GM23338 (cell line): Measurements from ENCODE around the gene AGAP5. TPM values are rescaled to one million over a fixed set of nuclear protein-coding genes. Genes with fewer than 3 reads are reported as not detected.

ENCODE experiments used
- ATAC-seq: fragments of 200-7000 bp; cut with Tn5 transposase; 3 replicates; pipeline ENCODE4 v1.9.1; 2020
- DNase-seq: peaks from one replicate; pipeline ENCODE4 v3.0.0-alpha.2; 2015; ENCODE audit warnings: low spot score
- H2AFZ ChIP-seq: fragments of 200-600 bp; sonication (generic); 2 replicates; pipeline ENCODE4 v1.8.0; 2016; ENCODE audit warnings: antibody characterized with exemption, mild to moderate bottlenecking, moderate library complexity
- H3F3A ChIP-seq: fragments of 200-600 bp; sonication (generic); replicated peaks from 2 replicates; pipeline ENCODE4 v1.8.0; 2017; ENCODE audit warnings: antibody characterized with exemption, mixed run types, low read depth
- H3K27ac ChIP-seq: fragments of 200-600 bp; sonication (generic); 2 replicates; pipeline ENCODE4 v1.6.1; 2016; ENCODE audit warnings: low read depth
- H3K27me3 ChIP-seq: fragments of 200-600 bp; sonication (generic); 2 replicates; pipeline ENCODE4 v1.8.0; 2016; ENCODE audit warnings: mild to moderate bottlenecking, mixed run types, moderate library complexity; ENCODE audit not compliant: insufficient read depth
- H3K36me3 ChIP-seq: fragments of 200-600 bp; sonication (generic); 2 replicates; pipeline ENCODE4 v1.8.0; 2016; ENCODE audit warnings: mild to moderate bottlenecking; ENCODE audit not compliant: insufficient read depth
- H3K4me1 ChIP-seq: fragments of 200-600 bp; sonication (generic); 2 replicates; pipeline ENCODE4 v1.8.0; 2016; ENCODE audit warnings: mild to moderate bottlenecking, moderate library complexity; ENCODE audit not compliant: insufficient read depth
- H3K4me2 ChIP-seq: fragments of 200-600 bp; sonication (generic); 2 replicates; pipeline ENCODE4 v1.7.1; 2017; ENCODE audit warnings: mixed run types
- H3K4me3 ChIP-seq: fragments of 200-600 bp; sonication (generic); 2 replicates; pipeline ENCODE4 v1.6.1; 2016; ENCODE audit warnings: mixed run types
- H3K79me2 ChIP-seq: fragments of 200-600 bp; sonication (generic); replicated peaks from 2 replicates; pipeline ENCODE4 v1.8.0; 2017; ENCODE audit warnings: mild to moderate bottlenecking; ENCODE audit not compliant: insufficient read depth
- H3K9me2 ChIP-seq: fragments of 200-600 bp; sonication (generic); 2 replicates; pipeline ENCODE4 v1.8.0; 2017; ENCODE audit not compliant: insufficient read depth
- H4K20me1 ChIP-seq: fragments of 200-600 bp; sonication (generic); replicated peaks from 2 replicates; pipeline ENCODE4 v1.8.0; 2017; ENCODE audit warnings: mild to moderate bottlenecking; ENCODE audit not compliant: insufficient read depth
- H3K27ac Mint-ChIP-seq: 2 replicates; pipeline ENCODE4 v1.8.0; 2020; ENCODE audit warnings: inconsistent platforms, mild to moderate bottlenecking, moderate library complexity, mixed read lengths
- H3K27me3 Mint-ChIP-seq: 3 replicates; pipeline ENCODE4 v1.8.0; 2022; ENCODE audit warnings: low read depth, mild to moderate bottlenecking, moderate library complexity, mixed read lengths, inconsistent platforms; ENCODE audit not compliant: insufficient read depth, poor library complexity
- H3K36me3 Mint-ChIP-seq: 3 replicates; pipeline ENCODE4 v1.8.0; 2021; ENCODE audit warnings: low read depth, mild to moderate bottlenecking, inconsistent platforms, moderate library complexity, mixed read lengths
- H3K4me1 Mint-ChIP-seq: 3 replicates; pipeline ENCODE4 v1.8.0; 2020; ENCODE audit warnings: mild to moderate bottlenecking, inconsistent platforms, mixed read lengths
- H3K4me3 Mint-ChIP-seq: 3 replicates; pipeline ENCODE4 v1.8.0; 2021; ENCODE audit warnings: moderate library complexity, mild to moderate bottlenecking, inconsistent platforms, mixed read lengths
- H3K9me3 Mint-ChIP-seq: 3 replicates; pipeline ENCODE4 v1.8.0; 2020; ENCODE audit warnings: moderate library complexity, mild to moderate bottlenecking, inconsistent platforms, mixed read lengths
- CTCF ChIP-seq, 2 experiments: fragments of 200-600 bp in 1 of 2; sonication (generic) in 1 of 2; conservative IDR thresholded peaks; 2 replicates each; pipeline versions ENCODE4 v1.5.1 to v1.6.1; 2016 to 2017; ENCODE audit warnings: antibody characterized with exemption in 2 of 2, low read depth in 2 of 2, mild to moderate bottlenecking in 2 of 2, moderate library complexity in 1 of 2
- ETS1 ChIP-seq: IDR thresholded peaks from 2 replicates; pipeline ENCODE4 v1.6.1; 2016; ENCODE audit warnings: antibody characterized with exemption
- EZH2 ChIP-seq: fragments of 200-600 bp; sonication (generic); IDR thresholded peaks from one replicate; pipeline ENCODE4 v1.8.0; 2017; ENCODE audit warnings: antibody characterized with exemption, mild to moderate bottlenecking, low read depth; ENCODE audit not compliant: unreplicated experiment
- JUNB ChIP-seq: IDR thresholded peaks from one replicate; pipeline ENCODE4 v1.6.1; 2016; ENCODE audit warnings: antibody characterized with exemption; ENCODE audit not compliant: unreplicated experiment
- NANOG ChIP-seq: IDR thresholded peaks from 2 replicates; pipeline ENCODE4 v1.6.1; 2016; ENCODE audit warnings: antibody characterized with exemption, borderline replicate concordance
- POLR2AphosphoS5 ChIP-seq: IDR thresholded peaks from 2 replicates; pipeline ENCODE4 v1.6.1; 2016; ENCODE audit warnings: antibody characterized with exemption, low read depth
- ZNF114 ChIP-seq: fragments of 250-450 bp; sonication (Bioruptor Pico); IDR thresholded peaks from 2 replicates; pipeline ENCODE4 v1.5.0; 2020; ENCODE audit warnings: mild to moderate bottlenecking, moderate library complexity
- ZNF462 ChIP-seq: fragments of 250-450 bp; sonication (Bioruptor Pico); IDR thresholded peaks from 2 replicates; pipeline ENCODE4 v1.5.0; 2020; ENCODE audit warnings: mild to moderate bottlenecking, moderate library complexity
- polyA plus RNA-seq: library from polyadenylated mRNA; unstranded; fragments of >200 nt; fragmentation: Nextera tagmentation; extraction: Ambion mirVana; gene quantifications from 2 replicates; pipeline ENCODE4 v1.2.1, GENCODE V29; 2016
- total RNA-seq: library from RNA; depleted of rRNA; stranded (reverse); fragments of >200 nt; shearing (Covaris generic); gene quantifications from 2 replicates; pipeline ENCODE4 v1.2.3, GENCODE V29; 2014

Gene AGAP5
- total and polyA plus RNA-seq, 2 experiments from 2014 or later, result 5.0 to 5.3 TPM

- ATAC-seq (peak; percentile 82), DNase-seq (peak; percentile 98)
- Histone ChIP-seq H3K4me2 (peak overlapping the region; percentile 97), H3K4me3 (peak overlapping the region; percentile 96), H3K27ac (peak overlapping the region; percentile 83), H3K4me1 (peaks cover 9% of the 10 kb centered on the region), H3F3A (0 out of 2 replicates have a peak, but pooled peaks cover 6% of the 10 kb centered on the region), H4K20me1 (no peaks in the 10 kb centered on the region), H3K79me2 (no peaks in the 10 kb centered on the region), H2AFZ (peak overlapping the region; percentile 98), H3K27me3 (no peaks in the 10 kb centered on the region), H3K36me3 (no peaks in the 10 kb centered on the region), H3K9me2 (no peaks in the 10 kb centered on the region)
- Mint-ChIP-seq H3K4me1 (peaks cover 25% of the 10 kb centered on the region), H3K9me3 (no peaks in the 10 kb centered on the region; the same call in 2 of the 3 replicates), H3K27me3 (peaks cover 11% of the 10 kb centered on the region), H3K27ac (peak overlapping the region; percentile 84), H3K36me3 (no peaks in the 10 kb centered on the region; the same call in 2 of the 3 replicates), H3K4me3 (peak overlapping the region; percentile 83)
- TF ChIP-seq CTCF (conservative IDR thresholded peaks at IDR 0.05; ENCODE audit: low read depth in 2 of 2), result peak in 1 of 2 experiments; percentile 20; a peak in 1 of 4 replicates
- TF ChIP-seq ZNF114, result no peak
- TF ChIP-seq POLR2AphosphoS5, result peak; percentile 86
- TF ChIP-seq JUNB, result no peak
- no peak for TF ChIP-seq EZH2
- peak; percentile 31; the same call in 1 of the 2 replicates for TF ChIP-seq ETS1
Observed at GRCh38 chr10:73647211-73647874, 50.6 kb downstream of the AGAP5 start.

GRCh38 chr10:73646598-73647041 is 51.3 kb downstream of the AGAP5 start:
- Histone ChIP-seq H3K4me3 (peak overlapping the region; percentile 96), H3K79me2 (no peaks in the 10 kb centered on the region), H3K4me1 (peaks cover 9% of the 10 kb centered on the region), H3K36me3 (no peaks in the 10 kb centered on the region), H4K20me1 (no peaks in the 10 kb centered on the region), H3K27ac (peak overlapping the region; percentile 83; the same call in 1 of the 2 replicates), H2AFZ (peak overlapping the region; percentile 98), H3K4me2 (peak overlapping the region; percentile 97), H3K9me2 (no peaks in the 10 kb centered on the region), H3K27me3 (no peaks in the 10 kb centered on the region), H3F3A (0 out of 2 replicates have a peak, but pooled peaks cover 6% of the 10 kb centered on the region)
- peak overlapping the region; percentile 84 for H3K27ac Mint-ChIP-seq
- DNase-seq, result peak; percentile 32
- no peaks in the 10 kb centered on the region; the same call in 2 of the 3 replicates for H3K36me3 Mint-ChIP-seq
- H3K4me1 Mint-ChIP-seq, result peaks cover 25% of the 10 kb centered on the region
- no peaks in the 10 kb centered on the region; the same call in 2 of the 3 replicates for H3K9me3 Mint-ChIP-seq
- peak overlapping the region; percentile 83 for H3K4me3 Mint-ChIP-seq
- peak; percentile 8 for ATAC-seq
- peaks cover 11% of the 10 kb centered on the region for H3K27me3 Mint-ChIP-seq
- TF ChIP-seq POLR2AphosphoS5 (no peak), ETS1 (no peak), EZH2 (no peak), JUNB (no peak), ZNF462 (no peak), NANOG (no peak)
